ENCODE data around the gene ATXN7L3B. TPM values are rescaled to one million over a fixed set of nuclear protein-coding genes. Genes with fewer than 3 reads are reported as not detected.
"Not testable (repeated sequence)": the region's sequence is repeated elsewhere in the genome, so short reads cannot be mapped to it uniquely, and the experiment has no call there.

Gene ATXN7L3B, protein sequence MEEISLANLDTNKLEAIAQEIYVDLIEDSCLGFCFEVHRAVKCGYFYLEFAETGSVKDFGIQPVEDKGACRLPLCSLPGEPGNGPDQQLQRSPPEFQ
- total RNA-seq (10 to 100 TPM; 39.5 to 42.8 TPM), total RNA-seq (162 to 199 reads per million in 2 donors)

DNA sequence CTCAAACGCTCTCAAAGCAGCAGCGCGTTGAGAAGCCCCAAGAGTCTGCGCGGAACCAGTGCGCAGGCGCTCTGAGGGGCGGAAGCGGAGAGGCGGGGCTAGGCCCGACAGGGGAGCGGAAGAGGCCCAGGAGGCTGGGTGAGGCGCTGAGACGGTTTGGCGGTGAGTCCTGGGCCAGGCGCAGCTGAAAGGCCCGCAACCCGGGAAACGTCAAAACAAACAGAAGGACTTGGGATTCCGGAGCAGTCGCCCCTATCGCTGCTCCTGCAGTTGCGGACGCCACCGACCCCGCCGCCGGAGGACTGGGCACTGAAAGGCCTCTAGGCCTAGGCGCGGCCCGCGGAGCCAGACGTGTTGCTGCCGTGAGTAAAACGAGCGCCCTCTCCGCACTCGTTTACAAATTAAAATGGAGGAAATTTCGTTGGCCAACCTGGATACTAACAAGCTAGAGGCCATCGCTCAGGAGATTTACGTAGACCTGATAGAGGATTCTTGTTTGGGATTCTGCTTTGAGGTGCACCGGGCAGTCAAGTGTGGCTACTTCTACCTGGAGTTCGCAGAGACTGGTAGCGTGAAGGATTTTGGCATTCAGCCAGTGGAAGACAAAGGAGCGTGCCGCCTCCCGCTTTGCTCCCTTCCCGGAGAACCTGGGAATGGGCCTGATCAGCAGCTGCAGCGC, at the start of gene ATXN7L3B:
Gene ATXN7L3B (plus strand): TSS at position 129 of the 679 bp plus-strand sequence. CDS start 278 bp downstream, at position 407.
- DNase-seq (peak; percentile 93 to 98 (median 93)), ATAC-seq (peak; percentile 95)
- H3K9me3 ChIP-seq (ENCODE audit: control insufficient read depth, low read length, poor library complexity, severe bottlenecking) = no peaks in the 10 kb centered on the region
- Mint-ChIP-seq H3K27me3 (no peaks in the 10 kb centered on the region), H3K4me3 (peak within 1 kb of the TSS; percentile 96), H3K36me3 (ENCODE audit: low read depth) (peaks cover 7% of the 10 kb centered on the region), H3K27ac (peak within 1 kb of the TSS; percentile 100), H3K4me1 (peaks cover 43% of the 10 kb centered on the region)

DNA sequence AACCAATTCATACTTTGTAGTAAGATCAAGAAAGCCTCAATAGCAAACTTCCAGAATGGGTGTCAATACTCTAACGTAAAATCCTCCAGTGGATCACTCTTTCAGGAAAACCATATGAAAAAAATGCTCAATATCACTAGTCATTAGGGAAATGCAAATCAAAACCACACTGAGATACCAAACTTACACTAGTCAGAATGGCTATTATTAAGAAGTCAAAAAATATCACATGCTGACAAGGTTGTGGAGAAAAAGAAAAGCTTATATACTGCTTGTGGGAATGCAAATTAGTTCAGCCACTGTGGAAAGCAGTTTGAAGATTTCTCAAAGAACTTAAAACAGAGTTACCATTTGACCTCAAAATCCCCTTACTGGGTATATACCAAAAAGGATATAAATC, 49.5 kb upstream of the ATXN7L3B start:
- ATAC-seq (no peak), DNase-seq (no peak)
- Mint-ChIP-seq H3K27ac (no peak overlapping the region), H3K27me3 (peaks cover 13% of the 10 kb centered on the region), H3K36me3 (ENCODE audit: low read depth) (no peaks in the 10 kb centered on the region), H3K4me1 (peaks cover 12% of the 10 kb centered on the region), H3K4me3 (no peak overlapping the region)
- H3K9me3 ChIP-seq (ENCODE audit: control insufficient read depth, low read length, poor library complexity, severe bottlenecking) = no peaks in the 10 kb centered on the region

DNA sequence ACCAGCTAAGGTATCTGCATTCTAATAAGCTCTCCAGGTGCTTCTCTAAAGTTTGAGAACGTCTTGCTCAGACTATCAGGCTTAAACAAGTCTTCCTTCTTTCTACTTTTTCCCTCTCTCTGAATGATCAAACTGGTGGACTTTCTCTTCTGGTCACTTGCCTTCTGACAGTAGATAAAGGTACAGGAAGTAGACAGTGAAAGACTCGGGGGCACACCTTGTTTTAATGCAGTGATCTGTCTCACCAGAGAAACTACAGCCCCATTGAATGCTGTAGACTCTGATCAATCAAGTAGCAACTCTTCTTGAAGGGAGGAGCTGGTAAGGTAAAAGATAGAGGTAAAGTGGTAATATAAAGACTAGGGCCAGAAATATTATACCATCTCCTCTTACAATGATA, 48.1 kb upstream of the ATXN7L3B start:
- no peaks in the 10 kb centered on the region for H3K36me3 Mint-ChIP-seq (ENCODE audit: low read depth)
- peaks cover 10% of the 10 kb centered on the region for H3K27me3 Mint-ChIP-seq
- peak overlapping the region; percentile 36 for H3K4me3 Mint-ChIP-seq
- DNase-seq (no peak), ATAC-seq (no peak)
- H3K4me1 Mint-ChIP-seq = peaks cover 12% of the 10 kb centered on the region
- no peaks in the 10 kb centered on the region for H3K9me3 ChIP-seq (ENCODE audit: control insufficient read depth, low read length, poor library complexity, severe bottlenecking)
- H3K27ac Mint-ChIP-seq = no peak overlapping the region

DNA sequence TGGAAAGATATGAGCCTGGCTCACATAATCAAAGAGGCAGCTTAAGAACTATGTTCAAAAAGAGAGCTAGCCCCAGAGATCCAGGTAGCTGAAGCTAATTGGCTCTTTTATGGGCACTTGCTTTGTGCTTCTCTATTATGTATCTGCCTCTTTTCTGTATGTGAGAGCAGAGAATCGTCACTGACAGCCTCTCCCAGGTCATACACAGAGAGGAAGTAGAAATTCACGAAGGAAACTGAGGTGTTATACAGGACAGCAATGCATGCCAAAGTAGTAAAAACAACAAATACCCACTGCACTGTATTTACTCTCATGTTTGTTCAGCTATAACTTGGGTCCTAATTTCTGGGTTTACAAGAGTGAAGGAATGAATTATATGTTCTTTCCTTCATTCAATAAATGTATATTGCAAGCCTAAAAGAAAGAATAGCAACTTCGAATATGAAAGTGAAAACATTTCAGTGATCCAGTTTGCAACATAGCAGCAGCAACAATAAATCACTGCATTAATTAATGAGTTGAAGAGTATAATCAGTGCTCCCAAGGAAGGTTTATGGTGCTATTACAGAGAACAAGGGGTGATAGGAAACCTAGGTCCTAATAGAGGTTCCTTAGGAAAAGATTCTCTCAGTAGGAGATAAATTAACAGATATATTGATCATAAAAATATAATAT, 47.1 kb upstream of the ATXN7L3B start:
- H3K27ac Mint-ChIP-seq = peak overlapping the region; percentile 66
- H3K27me3 Mint-ChIP-seq = peaks cover 5% of the 10 kb centered on the region
- peak; percentile 60 for ATAC-seq
- no peak for DNase-seq
- no peaks in the 10 kb centered on the region for H3K9me3 ChIP-seq (ENCODE audit: control insufficient read depth, low read length, poor library complexity, severe bottlenecking)
- peak overlapping the region; percentile 81 for H3K4me3 Mint-ChIP-seq
- H3K4me1 Mint-ChIP-seq = peaks cover 12% of the 10 kb centered on the region
- no peaks in the 10 kb centered on the region for H3K36me3 Mint-ChIP-seq (ENCODE audit: low read depth)

DNA sequence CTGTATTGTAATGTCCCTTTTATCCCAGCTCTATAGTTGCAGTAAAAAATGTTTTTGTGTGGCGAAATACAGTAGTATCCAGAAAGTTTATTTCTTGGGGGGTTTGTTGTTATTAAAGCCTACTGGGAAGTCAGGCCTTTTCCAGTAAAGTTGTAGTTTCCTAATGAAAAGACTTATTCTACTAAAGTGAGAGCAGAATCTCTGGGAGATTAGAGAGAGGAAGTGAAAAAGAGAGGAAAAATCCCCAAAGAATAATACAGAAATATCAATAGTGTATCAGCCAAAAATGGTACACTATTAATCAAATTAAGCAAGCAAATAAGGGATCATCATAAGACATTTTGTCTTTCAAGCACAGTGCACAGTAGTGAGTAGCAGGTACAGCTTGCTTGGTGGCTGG, 46.3 kb upstream of the ATXN7L3B start:
- Mint-ChIP-seq H3K4me3 (no peak overlapping the region), H3K27ac (peak overlapping the region; percentile 66)

DNA sequence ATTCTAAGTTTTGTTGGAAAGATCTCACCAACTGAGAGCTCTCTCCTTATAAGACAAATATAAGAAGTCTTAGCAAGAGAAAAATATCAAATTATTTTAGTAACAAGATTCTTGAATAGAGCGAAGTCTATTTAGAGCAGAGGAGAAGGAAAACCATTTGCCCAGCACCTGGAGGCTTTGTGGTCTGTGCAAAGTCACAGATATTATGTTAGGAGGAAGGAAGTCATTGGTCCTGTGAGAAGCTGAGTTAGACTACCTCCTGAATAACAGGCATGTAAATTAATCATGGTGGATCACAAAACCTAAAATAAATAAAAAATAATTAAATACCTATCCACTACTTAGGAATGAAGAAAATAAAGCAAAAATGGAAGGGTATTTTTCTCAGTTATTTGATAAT, 38.4 kb upstream of the ATXN7L3B start:
- ATAC-seq (no peak), DNase-seq (no peak)
- Mint-ChIP-seq H3K4me3 (no peak overlapping the region), H3K4me1 (no peaks in the 10 kb centered on the region), H3K36me3 (ENCODE audit: low read depth) (no peaks in the 10 kb centered on the region), H3K27me3 (no peaks in the 10 kb centered on the region), H3K27ac (no peak overlapping the region)
- H3K9me3 ChIP-seq (ENCODE audit: control insufficient read depth, low read length, poor library complexity, severe bottlenecking) = no peaks in the 10 kb centered on the region

More for the DNA sequence above, 46.3 kb upstream of the ATXN7L3B start:
- ATAC-seq (no peak), DNase-seq (no peak)
- Mint-ChIP-seq H3K27me3 (peaks cover 5% of the 10 kb centered on the region), H3K4me1 (peaks cover 12% of the 10 kb centered on the region), H3K36me3 (ENCODE audit: low read depth) (no peaks in the 10 kb centered on the region)
- no peaks in the 10 kb centered on the region for H3K9me3 ChIP-seq (ENCODE audit: control insufficient read depth, low read length, poor library complexity, severe bottlenecking)

DNA sequence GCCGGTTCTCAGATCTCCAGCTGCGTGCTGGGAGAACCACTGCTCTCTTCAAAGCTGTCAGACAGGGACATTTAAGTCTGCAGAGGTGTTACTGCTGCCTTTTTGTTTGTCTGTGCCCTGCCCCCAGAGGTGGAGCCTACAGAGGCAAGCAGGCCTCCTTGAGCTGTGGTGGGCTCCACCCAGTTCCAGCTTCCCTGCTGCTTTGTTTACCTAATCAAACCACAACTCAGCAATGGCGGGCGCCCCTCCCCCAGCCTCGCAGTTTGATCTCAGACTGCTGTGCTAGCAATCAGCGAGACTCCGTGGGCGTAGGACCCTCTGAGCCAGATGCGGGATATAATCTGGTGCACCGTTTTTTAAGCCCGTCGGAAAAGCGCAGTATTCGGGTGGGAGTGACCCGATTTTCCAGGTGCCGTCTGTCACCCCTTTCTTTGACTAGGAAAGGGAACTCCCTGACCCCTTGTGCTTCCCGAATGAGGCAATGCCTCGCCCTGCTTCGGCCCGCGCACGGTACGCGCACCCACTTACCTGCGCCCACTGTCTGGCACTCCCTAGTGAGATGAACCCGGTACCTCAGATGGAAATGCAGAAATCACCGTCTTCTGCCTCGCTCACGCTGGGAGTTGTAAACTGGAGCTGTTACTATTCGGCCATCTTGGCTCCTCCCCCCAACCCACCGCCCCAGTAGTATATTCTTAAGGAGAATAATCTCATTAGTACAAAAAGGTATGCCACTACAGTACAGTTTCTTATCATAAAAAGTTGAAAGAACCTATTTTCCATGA, 28.6 kb upstream of the ATXN7L3B start:
- H3K36me3 Mint-ChIP-seq (ENCODE audit: low read depth); H3K4me1 Mint-ChIP-seq; H3K9me3 ChIP-seq (ENCODE audit: control insufficient read depth, low read length, poor library complexity, severe bottlenecking); H3K27ac Mint-ChIP-seq; ATAC-seq; DNase-seq; H3K4me3 Mint-ChIP-seq: not testable (repeated sequence)
- H3K27me3 Mint-ChIP-seq = peaks cover 12% of the 10 kb centered on the region

DNA sequence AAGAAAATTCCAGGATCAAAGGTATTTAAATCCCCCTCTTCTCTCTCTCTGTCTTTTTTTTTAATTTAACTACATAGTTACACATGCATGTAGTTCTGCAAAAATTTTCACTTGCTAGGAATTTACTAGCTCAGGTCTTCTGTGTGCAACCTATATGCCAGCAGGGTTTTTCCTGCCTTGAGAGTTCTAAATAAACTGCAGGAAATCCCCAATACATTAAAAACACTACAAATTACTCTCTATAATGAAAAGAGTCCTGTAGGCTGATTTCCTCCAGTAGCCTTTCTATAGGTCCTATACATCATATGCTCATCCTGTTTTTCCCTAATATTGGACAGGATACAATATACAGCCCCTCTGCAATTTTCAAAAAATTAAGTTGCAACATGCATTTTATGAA, 27.7 kb upstream of the ATXN7L3B start:
- no peaks in the 10 kb centered on the region for H3K9me3 ChIP-seq (ENCODE audit: control insufficient read depth, low read length, poor library complexity, severe bottlenecking)
- DNase-seq (no peak), ATAC-seq (no peak)
- peaks cover 12% of the 10 kb centered on the region for H3K27me3 Mint-ChIP-seq
- no peaks in the 10 kb centered on the region for H3K36me3 Mint-ChIP-seq (ENCODE audit: low read depth)
- H3K4me1 Mint-ChIP-seq = no peaks in the 10 kb centered on the region
- H3K27ac Mint-ChIP-seq = no peak overlapping the region
- no peak overlapping the region for H3K4me3 Mint-ChIP-seq

DNA sequence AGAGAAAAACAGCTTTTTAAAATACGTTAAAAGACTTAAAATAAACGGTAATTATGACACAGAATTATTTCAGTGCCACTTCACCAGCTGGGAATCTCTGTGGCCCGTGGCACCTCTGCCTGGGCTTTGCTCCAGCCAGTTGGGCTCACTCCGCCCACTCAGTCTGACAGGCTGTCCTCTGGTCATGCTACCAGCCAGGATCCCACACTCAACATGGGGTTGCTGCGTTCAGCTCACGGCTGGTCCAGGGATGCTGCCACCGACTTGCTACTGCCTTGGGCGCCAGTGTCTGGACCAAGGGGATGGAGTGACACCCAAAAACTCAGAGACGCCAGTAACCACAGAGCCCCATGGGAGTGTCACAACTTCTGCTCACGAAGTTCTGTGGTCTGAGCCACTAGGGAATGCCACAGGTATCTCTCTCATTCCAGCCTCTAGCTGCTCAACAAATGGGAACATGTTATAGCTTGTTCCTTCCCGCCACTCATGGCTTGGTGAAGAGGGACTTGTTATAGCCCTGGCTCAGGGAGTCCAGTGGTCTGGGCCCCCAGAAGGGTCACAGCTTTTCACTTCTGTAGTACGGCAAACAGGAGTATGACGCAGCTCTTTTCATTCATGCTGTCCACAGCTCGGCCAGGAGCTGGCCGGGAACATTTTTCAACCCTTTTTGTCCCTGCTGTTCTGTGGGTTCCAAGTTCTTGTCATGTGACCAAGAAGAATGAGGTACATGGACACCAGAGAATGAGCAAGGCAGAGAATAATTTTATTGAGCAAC, 23.4 kb upstream of the ATXN7L3B start:
- H3K27me3 Mint-ChIP-seq = peaks cover 25% of the 10 kb centered on the region
- no peaks in the 10 kb centered on the region for H3K36me3 Mint-ChIP-seq (ENCODE audit: low read depth)
- no peak for DNase-seq

DNA sequence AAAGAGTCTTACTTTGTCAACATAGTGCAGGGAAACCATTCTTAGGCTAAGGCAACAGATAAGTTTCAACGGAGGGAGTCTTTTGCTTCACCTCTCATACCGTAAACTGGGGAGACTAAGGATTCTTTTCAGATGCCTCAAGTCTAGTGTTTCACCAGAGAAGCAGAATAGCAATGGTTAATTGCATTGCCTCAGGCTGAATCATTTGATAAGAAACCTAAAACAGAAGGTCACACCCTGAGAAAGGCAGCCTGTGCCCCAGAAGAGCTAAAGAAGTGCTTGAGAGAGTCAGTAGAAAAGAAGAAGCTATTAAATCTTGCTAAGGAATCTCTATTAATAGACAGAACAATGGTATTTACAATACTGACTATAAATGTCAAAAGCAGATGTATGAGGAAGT, 21.8 kb upstream of the ATXN7L3B start:
- H3K36me3 Mint-ChIP-seq (ENCODE audit: low read depth) = no peaks in the 10 kb centered on the region
- H3K9me3 ChIP-seq (ENCODE audit: control insufficient read depth, low read length, poor library complexity, severe bottlenecking) = no peaks in the 10 kb centered on the region
- no peak overlapping the region for H3K27ac Mint-ChIP-seq
- DNase-seq = no peak
- H3K27me3 Mint-ChIP-seq = peaks cover 13% of the 10 kb centered on the region
- H3K4me3 Mint-ChIP-seq = no peak overlapping the region
- no peak for ATAC-seq
- no peaks in the 10 kb centered on the region for H3K4me1 Mint-ChIP-seq

More for the DNA sequence above, 23.4 kb upstream of the ATXN7L3B start:
- no peak for ATAC-seq
- no peaks in the 10 kb centered on the region for H3K9me3 ChIP-seq (ENCODE audit: control insufficient read depth, low read length, poor library complexity, severe bottlenecking)
- Mint-ChIP-seq H3K4me1 (no peaks in the 10 kb centered on the region), H3K4me3 (no peak overlapping the region), H3K27ac (no peak overlapping the region)

DNA sequence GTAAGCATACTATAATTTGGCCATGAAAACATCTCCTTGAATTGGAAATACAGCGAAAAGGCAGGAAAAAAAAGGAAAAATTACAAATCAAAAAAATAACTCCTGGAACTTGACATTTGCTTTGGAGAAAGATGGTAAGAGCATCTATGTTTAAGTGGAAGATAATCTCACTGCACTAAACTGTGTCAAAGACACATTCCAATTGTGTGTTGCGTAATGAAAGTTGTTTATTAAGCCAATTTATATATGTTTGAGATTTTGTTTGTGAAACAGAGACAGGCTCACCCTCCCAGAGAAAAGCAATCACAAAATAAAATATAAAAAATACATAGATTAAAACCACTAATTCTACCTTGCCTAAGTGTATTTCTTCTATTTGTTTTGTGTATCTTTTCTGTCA, 11.1 kb upstream of the ATXN7L3B start:
- peaks cover 8% of the 10 kb centered on the region for H3K27me3 Mint-ChIP-seq
- DNase-seq = no peak
- no peak for ATAC-seq
- no peaks in the 10 kb centered on the region for H3K36me3 Mint-ChIP-seq (ENCODE audit: low read depth)
- H3K9me3 ChIP-seq (ENCODE audit: control insufficient read depth, low read length, poor library complexity, severe bottlenecking) = no peaks in the 10 kb centered on the region
- no peak overlapping the region for H3K27ac Mint-ChIP-seq
- H3K4me3 Mint-ChIP-seq = no peak overlapping the region
- no peaks in the 10 kb centered on the region for H3K4me1 Mint-ChIP-seq

DNA sequence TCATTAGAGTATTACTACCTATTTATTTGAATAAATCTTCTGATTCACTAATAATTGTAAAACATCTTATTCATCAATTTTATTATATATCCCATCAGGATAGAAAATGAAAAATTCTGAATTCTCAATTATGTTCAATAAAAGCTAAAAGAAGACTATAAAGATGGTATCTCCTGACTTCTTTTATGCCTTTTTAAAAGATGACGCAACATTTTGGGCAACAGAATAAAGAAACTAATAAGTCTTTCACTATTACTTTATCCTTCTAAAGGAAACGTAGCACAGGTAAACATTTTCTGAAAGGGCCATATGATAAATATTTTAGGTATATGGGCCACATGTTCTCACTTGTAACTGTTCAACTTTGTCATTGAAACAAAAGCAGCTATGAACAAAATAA, 10.1 kb upstream of the ATXN7L3B start:
- H3K36me3 Mint-ChIP-seq (ENCODE audit: low read depth) = no peaks in the 10 kb centered on the region
- no peaks in the 10 kb centered on the region for H3K4me1 Mint-ChIP-seq
- H3K27ac Mint-ChIP-seq = no peak overlapping the region
- ATAC-seq (no peak), DNase-seq (no peak)
- H3K27me3 Mint-ChIP-seq = peaks cover 8% of the 10 kb centered on the region
- no peaks in the 10 kb centered on the region for H3K9me3 ChIP-seq (ENCODE audit: control insufficient read depth, low read length, poor library complexity, severe bottlenecking)
- no peak overlapping the region for H3K4me3 Mint-ChIP-seq

Data from T-helper 17 cell (primary cell).